SJCRH30 (cell line): ENCODE results near the gene ZMYND8. TPM values are rescaled to one million over a fixed set of nuclear protein-coding genes. Genes with fewer than 3 reads are reported as not detected.
"Not testable (repeated sequence)": the region's sequence is repeated elsewhere in the genome, so short reads cannot be mapped to it uniquely, and the experiment has no call there.

Source experiments
- DNase-seq, 2 experiments: peaks; one replicate each; pipeline ENCODE4 v3.0.0-alpha.2; 2015 to 2020
- H3K27ac ChIP-seq: fragments of 250-450 bp; sonication (Bioruptor Pico); 2 replicates; pipeline ENCODE4 v1.5.1; 2020; ENCODE audit warnings: mild to moderate bottlenecking, moderate library complexity
- H3K27me3 ChIP-seq: fragments of 250-450 bp; sonication (Bioruptor Pico); 2 replicates; pipeline ENCODE4 v1.5.1; 2020; ENCODE audit warnings: mild to moderate bottlenecking, moderate library complexity
- H3K36me3 ChIP-seq: fragments of 250-450 bp; sonication (Bioruptor Pico); 2 replicates; pipeline ENCODE4 v1.5.1; 2020; ENCODE audit warnings: mild to moderate bottlenecking, moderate library complexity
- H3K4me1 ChIP-seq: fragments of 250-450 bp; sonication (Bioruptor Pico); 2 replicates; pipeline ENCODE4 v1.5.1; 2020; ENCODE audit warnings: mild to moderate bottlenecking, moderate library complexity
- H3K4me3 ChIP-seq: fragments of 250-450 bp; sonication (Bioruptor Pico); 2 replicates; pipeline ENCODE4 v1.5.1; 2020; ENCODE audit warnings: mild to moderate bottlenecking, moderate library complexity
- H3K9me3 ChIP-seq: fragments of 250-450 bp; sonication (Bioruptor Pico); replicated peaks from 2 replicates; pipeline ENCODE4 v1.5.1; 2020; ENCODE audit warnings: mild to moderate bottlenecking, moderate library complexity
- total RNA-seq: library from RNA; depleted of rRNA; stranded (reverse); fragments of >200 nt; shearing (Covaris generic); gene quantifications from 2 replicates; pipeline ENCODE4 v1.2.3, GENCODE V29; 2014

ZMYND8 gene
- total RNA-seq, 1 experiment from 2014 or later: 45.8 TPM

DNA sequence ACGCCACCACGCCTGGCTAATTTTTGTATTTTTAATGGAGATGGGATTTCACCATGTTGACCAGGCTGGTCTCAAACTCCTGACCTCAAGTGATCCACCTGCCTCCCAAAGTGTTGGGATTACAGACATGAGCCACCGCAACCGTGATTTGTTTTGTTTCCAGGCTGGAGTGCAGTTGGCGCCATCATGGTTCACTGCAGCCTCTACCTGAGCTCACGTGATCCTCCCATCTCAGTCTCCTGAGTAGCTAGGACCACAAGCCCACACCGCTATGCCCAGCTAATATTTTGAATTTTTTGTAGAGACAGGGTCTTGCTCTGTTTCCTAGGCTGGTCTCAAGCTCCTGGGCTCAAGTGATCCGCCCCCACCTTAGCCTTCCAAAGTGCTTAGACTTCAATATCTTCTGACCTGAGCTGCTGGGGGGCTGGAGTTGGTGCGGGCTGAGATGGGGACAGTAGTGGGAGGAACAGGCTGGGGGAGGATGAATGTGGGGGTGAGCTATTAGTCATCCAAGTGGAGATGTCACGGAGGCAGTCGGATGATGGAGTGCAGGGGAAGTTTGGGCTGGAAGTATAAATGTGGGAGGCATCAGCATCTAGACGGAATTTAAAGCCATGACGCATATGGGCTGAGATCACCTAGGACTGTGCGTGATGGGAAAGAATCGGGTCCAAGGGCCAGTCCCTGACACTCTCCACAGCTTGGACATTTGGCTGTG, 23.1 kb upstream of the ZMYND8 start:
- no peaks in the 10 kb centered on the region for H3K9me3 ChIP-seq
- H3K27ac ChIP-seq: no peak overlapping the region
- no peaks in the 10 kb centered on the region for H3K27me3 ChIP-seq
- H3K4me3 ChIP-seq: no peak overlapping the region
- H3K4me1 ChIP-seq: peaks cover 16% of the 10 kb centered on the region
- H3K36me3 ChIP-seq: no peaks in the 10 kb centered on the region
- DNase-seq: no peak

DNA sequence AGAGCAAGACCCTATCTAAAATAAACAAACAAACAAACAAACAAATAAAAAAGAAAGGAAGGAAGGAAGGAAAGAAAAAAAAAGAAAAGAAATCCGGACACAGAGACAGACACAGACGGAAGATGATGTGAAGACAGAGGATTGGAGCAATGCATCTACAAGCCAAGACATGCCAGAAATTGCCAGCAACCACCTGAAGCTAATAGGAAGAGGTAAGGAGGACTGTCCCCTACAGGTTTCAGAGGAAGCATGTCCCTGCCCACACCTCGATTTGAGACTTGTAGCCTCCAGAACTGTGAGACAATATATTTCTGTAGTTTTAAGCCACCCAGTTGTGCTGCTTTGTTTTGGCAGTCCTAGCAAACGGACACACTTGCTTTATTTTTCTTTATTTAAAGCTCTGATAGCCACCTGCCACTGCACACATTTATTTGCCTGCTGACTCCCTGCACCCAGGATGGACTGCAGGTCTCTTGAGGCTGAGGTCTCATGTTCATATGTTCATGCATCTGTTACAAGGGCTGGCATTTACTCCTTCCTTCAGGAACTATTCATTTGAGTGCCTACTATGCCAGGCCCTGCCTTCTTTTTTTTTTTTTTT, 20.7 kb upstream of the ZMYND8 start:
- Histone ChIP-seq H3K36me3 (no peaks in the 10 kb centered on the region), H3K27ac (no peak overlapping the region), H3K27me3 (no peaks in the 10 kb centered on the region), H3K4me3 (no peak overlapping the region), H3K4me1 (peaks cover 11% of the 10 kb centered on the region), H3K9me3 (no peaks in the 10 kb centered on the region)
- DNase-seq: no peak

DNA sequence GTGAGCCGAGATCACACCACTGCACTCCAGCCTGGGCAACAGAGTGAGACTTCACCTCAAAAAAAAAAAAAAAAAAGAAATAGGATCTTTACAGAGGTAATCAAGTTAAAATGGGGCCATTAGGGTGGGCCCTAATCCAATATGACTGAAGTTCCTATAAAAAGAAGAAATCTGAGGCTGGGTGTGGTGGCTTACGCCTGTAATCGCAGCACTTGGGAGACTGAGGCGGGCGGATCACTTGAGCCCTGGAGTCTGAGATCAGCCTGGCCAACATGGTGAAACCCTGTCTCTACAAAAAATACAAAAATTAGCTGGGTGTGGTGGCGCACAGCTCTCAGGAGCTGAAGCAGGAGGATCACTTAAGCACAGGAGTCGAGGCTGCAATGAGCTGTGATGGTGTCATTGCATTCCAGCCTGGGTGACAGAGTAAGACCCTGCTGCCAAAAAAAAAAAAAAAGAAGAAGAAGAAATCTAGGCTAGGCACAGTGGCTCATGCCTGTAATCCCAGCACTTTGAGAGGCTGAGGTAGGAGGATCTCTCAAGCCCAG, 19.7 kb upstream of the ZMYND8 start:
- not testable (repeated sequence) for H3K27me3 ChIP-seq, H3K36me3 ChIP-seq, H3K4me3 ChIP-seq, H3K4me1 ChIP-seq, H3K27ac ChIP-seq, H3K9me3 ChIP-seq, DNase-seq

DNA sequence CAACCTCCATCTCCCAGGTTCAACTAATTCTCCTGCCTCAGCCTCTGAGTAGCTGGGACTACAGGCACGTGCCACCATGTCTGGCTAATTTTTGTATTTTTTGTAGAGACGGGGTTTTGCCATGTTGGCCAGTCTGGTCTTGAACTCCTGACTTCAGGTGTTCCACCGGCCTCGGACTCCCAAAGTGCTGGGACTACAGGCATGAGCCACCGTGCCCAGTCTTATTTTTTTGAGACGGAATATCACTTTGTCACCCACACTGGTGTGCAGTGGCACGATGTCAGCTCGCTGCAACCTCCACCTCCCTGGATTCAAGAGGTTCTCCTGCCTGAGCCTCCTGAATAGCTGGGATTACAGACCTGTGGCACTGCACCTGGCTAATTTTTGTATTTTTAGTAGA, 17.6 kb upstream of the ZMYND8 start:
- not testable (repeated sequence) for H3K36me3 ChIP-seq, H3K27me3 ChIP-seq, DNase-seq, H3K4me1 ChIP-seq, H3K27ac ChIP-seq, H3K4me3 ChIP-seq, H3K9me3 ChIP-seq

DNA sequence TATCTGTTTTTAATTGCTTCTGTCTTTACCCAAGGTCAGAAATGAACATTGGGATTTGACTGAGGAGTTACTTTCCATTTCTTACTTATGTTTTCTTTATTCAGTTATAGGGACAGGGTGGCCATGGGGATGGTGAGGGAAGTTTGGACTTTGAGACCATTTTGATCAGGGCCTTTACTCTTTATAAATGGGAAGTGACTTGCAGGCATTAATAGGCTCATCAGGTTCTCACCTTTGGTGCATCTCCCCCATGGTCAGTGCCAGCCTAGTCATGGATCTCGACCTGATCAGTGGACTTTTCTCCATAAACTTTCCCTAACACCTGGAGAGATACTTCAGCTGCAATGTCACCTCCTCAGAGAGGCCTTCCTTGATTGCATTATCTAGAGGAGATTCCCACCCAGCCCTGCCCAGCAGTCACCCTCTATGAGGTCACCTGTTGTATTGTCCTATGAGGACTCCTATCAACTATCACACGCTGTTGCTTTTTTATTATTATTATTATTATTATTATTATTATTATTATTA, 16.8 kb upstream of the ZMYND8 start:
- H3K4me1 ChIP-seq: peaks cover 7% of the 10 kb centered on the region; the same call in 1 of the 2 replicates
- no peaks in the 10 kb centered on the region for H3K36me3 ChIP-seq
- H3K27me3 ChIP-seq: no peaks in the 10 kb centered on the region
- H3K9me3 ChIP-seq: no peaks in the 10 kb centered on the region
- DNase-seq: no peak
- no peak overlapping the region for H3K4me3 ChIP-seq
- no peak overlapping the region for H3K27ac ChIP-seq

DNA sequence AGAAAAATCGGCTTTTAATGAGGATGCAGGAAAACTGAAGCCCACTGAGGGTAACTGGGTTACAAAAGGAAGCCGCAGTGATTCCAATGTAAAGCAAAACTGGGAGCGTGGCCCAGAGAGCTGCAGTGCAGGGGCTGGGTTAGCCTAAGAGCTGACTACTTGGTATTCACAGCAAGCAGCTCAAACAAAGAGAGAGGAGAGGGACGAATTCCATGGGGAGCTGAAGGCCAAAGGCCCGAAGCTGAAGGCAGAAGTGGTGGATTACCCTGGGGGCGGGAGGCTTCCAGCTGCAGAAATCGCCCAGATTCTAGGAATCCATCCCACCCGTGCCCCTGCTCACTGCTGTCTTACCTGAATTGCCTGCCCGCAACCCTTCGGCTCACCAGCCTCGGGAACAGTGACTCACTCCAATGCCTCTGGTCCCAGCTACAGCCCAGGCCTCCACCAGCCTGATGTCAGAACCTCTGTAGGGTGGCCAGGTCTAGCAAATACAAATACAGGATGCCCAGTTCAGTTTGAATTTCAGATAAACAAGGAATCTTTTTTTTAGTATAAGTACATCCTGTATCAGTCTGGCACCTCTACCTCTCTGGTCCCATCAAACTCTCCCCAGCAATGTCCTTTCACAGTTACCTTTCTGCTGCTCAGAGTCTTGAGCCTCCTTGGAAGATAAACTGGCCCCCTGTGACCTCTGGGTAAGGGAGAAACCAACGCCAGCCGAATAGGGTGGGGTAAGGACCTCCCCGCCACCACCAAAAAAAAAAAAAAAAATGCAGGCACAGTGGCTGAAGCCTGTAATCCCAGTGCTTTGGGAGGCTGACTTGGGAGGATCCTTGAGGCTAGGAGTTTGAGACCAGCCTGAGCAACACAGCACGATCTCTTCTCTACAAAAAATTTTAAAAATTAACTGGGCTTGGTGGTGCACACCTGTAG, 14.6 kb upstream of the ZMYND8 start:
- no peak overlapping the region for H3K27ac ChIP-seq
- no peaks in the 10 kb centered on the region for H3K36me3 ChIP-seq
- no peaks in the 10 kb centered on the region for H3K27me3 ChIP-seq
- H3K4me1 ChIP-seq: peaks cover 7% of the 10 kb centered on the region; the same call in 1 of the 2 replicates
- no peak overlapping the region for H3K4me3 ChIP-seq
- H3K9me3 ChIP-seq: no peaks in the 10 kb centered on the region
- DNase-seq: peak in 1 of 2 experiments; percentile 35

DNA sequence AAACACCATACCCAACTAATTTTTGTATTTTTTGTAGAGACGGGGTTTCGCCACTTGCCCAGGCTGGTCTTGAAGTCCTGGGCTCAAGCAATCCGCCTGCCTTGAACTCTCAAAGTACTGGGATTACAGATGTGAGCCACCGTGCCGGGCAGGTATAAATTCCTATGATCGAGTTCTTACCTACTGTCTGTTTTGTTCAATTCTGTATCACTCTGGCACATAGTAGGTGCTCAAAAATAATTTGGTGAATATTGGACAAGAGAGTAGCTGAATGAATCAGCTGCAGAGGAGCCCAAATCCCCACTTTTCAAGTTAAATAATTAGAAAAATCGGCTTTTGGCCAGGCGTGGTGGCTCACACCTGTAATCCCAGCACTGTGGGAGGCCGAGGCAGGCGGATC, 13.7 kb upstream of the ZMYND8 start:
- DNase-seq: no peak
- H3K9me3 ChIP-seq: no peaks in the 10 kb centered on the region
- H3K4me1 ChIP-seq: peaks cover 7% of the 10 kb centered on the region; the same call in 1 of the 2 replicates
- no peaks in the 10 kb centered on the region for H3K36me3 ChIP-seq
- no peaks in the 10 kb centered on the region for H3K27me3 ChIP-seq
- H3K27ac ChIP-seq: no peak overlapping the region
- H3K4me3 ChIP-seq: no peak overlapping the region

DNA sequence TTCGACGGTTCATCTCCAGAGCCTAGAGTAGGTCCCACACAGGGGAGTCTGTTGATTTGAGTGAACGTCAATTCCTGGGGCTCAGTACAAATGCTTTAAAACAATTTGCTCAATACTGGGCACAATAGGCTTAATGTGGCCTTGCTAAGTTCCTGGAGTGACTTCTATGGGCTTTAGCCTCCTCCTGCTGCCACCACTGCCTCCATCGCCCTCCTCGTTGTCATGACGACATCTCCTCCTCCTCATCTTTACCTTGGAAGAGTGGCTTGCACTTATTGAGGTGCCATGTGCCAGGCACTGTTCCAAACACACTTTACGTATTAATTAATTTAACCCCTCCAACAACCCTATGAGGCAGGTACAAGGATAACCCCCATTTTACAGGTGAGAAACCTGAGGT, 11.8 kb upstream of the ZMYND8 start:
- DNase-seq: no peak
- H3K27me3 ChIP-seq: no peaks in the 10 kb centered on the region

DNA sequence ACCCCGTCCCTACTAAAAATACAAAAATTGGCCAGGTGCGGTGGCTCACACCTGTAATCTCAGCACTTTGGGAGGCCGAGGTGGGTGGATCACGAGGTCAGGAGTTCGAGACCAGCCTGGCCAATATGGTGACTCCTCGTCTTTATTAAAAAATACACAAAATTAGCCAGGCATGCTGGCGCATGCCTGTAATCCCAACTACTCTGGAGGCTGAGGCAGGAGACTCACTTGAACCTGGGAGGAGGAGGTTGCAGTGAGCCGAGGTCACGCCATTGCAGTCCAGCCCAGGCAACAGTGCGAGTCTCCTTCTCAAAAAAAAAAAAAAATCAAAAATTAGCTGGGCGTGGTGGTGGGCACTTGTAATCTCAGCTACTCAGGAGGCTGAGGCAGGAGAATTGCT, 9.8 kb upstream of the ZMYND8 start:
- not testable (repeated sequence) for H3K9me3 ChIP-seq, DNase-seq, H3K36me3 ChIP-seq, H3K4me1 ChIP-seq, H3K4me3 ChIP-seq, H3K27me3 ChIP-seq, H3K27ac ChIP-seq

More for the DNA sequence above, 11.8 kb upstream of the ZMYND8 start:
- H3K4me1 ChIP-seq: peaks cover 7% of the 10 kb centered on the region; the same call in 1 of the 2 replicates
- no peaks in the 10 kb centered on the region for H3K36me3 ChIP-seq
- H3K4me3 ChIP-seq: no peak overlapping the region
- H3K9me3 ChIP-seq: no peaks in the 10 kb centered on the region
- no peak overlapping the region for H3K27ac ChIP-seq

DNA sequence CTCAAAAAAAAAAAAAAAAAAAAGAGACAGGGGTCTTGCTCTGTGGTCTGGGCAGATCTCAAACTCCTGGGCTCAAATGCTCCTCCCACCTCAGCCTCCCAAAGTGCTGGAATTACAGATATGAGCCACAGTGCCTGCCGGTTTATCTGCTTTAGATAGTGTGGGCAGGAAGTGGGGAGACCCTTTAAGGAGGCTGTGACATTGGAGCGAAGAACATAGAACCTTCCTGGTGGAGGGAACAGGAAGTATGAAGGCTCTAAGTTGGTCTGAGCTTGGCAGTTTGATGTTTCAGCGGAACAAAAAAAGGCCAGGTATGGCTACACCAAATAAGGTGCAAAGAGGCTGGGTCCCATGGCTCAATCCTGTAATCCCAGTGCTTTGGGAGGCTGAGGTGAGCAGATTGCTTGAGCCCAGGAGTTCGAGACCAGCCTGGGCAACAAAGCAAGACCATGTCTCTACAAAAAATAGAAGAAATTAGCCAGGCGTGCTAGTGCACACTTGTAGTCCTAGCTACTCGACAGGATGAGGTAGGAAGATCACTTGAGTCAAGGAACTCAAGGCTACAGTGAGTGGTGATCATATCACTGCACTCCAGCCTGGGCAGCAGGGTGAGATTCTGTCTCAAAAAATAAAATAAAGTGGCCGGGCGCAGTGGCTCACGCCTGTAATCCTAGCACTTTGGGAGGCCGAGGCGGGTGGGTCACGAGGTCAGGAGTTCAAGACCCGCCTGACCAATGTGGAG, 8.7 kb upstream of the ZMYND8 start:
- no peaks in the 10 kb centered on the region for H3K9me3 ChIP-seq
- H3K27ac ChIP-seq: no peak overlapping the region
- no peak overlapping the region for H3K4me3 ChIP-seq
- no peaks in the 10 kb centered on the region for H3K27me3 ChIP-seq
- peaks cover 13% of the 10 kb centered on the region for H3K4me1 ChIP-seq
- H3K36me3 ChIP-seq: no peaks in the 10 kb centered on the region
- no peak for DNase-seq

DNA sequence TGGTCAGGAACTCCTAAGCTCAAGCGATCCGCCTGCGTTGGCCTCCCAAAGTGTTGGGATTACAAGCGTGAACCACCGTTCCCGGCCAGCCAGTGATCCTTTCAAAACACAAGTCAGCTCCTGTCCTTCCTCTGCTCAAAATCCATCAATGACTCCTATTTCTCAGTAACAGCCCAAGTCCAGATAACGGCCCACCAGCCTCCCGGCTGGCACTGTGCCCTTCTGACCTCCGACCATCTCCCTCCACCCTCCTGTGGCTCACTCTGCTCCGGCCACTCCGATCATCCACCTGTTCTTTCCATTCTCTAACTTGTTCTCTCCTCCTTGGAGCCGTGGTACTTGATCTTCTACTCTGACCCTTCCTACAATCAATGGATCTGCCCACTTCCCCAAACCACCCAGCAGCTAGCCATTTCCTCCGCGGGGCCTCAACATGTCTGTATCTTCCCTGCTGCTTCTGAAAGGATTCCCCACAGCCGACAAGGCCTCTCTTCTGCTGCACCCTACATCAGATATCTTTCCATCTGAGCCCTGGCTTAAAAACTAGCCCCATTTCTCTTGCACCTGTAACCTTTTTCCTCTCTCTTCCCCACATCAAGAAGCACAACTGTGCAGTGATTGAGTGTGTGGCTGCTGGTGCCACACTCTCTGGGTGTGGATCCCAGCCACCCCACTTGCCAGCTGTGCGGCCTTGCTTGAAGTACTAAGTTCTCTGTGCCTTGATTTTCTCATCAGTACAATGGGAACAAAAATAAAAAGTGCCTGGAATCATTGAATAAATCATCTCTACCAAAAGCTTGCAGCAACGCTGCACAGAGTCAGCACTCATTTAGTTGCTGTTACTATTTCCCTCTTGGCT, 6.1 kb upstream of the ZMYND8 start:
- DNase-seq: peak; percentile 55 to 68
- H3K27ac ChIP-seq: no peak overlapping the region
- no peaks in the 10 kb centered on the region for H3K36me3 ChIP-seq
- no peaks in the 10 kb centered on the region for H3K9me3 ChIP-seq
- no peaks in the 10 kb centered on the region for H3K27me3 ChIP-seq
- H3K4me1 ChIP-seq: peaks cover 34% of the 10 kb centered on the region
- H3K4me3 ChIP-seq: no peak overlapping the region

DNA sequence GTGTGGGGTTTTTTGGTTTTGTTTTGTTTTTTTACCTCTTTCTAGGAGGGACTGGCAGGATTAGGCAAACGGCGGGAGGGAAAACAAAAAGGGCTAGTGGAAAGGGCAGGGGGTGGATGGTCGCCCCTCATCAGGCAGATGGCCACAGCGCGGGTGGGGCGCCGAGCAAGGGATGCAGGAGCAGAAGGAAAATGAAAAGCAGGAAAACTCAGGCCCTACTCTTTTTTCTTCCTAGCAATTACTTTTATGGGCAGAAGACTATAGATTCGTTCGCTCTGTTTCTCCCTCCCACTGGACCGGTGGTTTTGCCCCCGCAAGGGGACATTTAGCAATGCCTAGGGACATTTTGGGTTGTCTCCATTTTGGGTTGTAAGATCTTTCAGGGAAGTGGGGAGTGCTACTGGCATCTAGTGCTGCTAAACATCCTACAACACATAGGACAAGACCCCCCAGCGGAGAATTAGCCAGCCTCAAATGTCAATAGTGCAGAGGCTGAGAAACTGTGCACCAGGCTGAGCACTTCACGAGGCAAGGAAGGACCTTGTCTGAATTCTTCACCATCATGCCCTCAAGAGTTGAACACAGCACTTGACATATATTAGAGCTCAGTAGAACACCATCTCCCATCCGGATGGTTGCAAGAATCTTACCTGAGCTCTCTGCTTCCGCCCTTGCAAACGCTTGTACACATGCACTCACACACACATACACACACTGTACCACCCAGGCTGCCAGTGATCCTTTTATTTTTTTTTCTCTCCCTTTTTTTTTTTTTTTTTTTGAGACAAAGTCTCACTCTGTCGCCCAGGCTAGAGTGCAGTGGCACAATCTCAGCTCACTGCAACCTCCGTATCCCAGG, 4.8 kb upstream of the ZMYND8 start:
- Histone ChIP-seq H3K4me1 (peaks cover 41% of the 10 kb centered on the region), H3K36me3 (no peaks in the 10 kb centered on the region), H3K9me3 (no peaks in the 10 kb centered on the region), H3K4me3 (peak overlapping the region; percentile 53), H3K27ac (peak overlapping the region; percentile 95), H3K27me3 (no peaks in the 10 kb centered on the region)
- peak in 1 of 2 experiments; percentile 65 for DNase-seq
